ENCODE data around the gene FAM200A.
A peak's percentile ranks its signal among the peaks of the same experiment; 100 is the strongest.
"Not testable (repeated sequence)": the region's sequence is repeated elsewhere in the genome, so short reads cannot be mapped to it uniquely, and the experiment has no call there.

The FAM200A gene

GRCh38 chr7:99551767-99552463, at the start of gene FAM200A:
FAM200A (minus strand) TSS chr7:99552114; CDS start chr7:99548407, 3,707 bp downstream.
- DNase-seq (ENCODE audit: low read depth): peak; percentile 65
- H3K4me3 ChIP-seq (ENCODE audit: low read depth, low read length): peak within 1 kb of the TSS; percentile 66
- TF ChIP-seq, protein P1, sequence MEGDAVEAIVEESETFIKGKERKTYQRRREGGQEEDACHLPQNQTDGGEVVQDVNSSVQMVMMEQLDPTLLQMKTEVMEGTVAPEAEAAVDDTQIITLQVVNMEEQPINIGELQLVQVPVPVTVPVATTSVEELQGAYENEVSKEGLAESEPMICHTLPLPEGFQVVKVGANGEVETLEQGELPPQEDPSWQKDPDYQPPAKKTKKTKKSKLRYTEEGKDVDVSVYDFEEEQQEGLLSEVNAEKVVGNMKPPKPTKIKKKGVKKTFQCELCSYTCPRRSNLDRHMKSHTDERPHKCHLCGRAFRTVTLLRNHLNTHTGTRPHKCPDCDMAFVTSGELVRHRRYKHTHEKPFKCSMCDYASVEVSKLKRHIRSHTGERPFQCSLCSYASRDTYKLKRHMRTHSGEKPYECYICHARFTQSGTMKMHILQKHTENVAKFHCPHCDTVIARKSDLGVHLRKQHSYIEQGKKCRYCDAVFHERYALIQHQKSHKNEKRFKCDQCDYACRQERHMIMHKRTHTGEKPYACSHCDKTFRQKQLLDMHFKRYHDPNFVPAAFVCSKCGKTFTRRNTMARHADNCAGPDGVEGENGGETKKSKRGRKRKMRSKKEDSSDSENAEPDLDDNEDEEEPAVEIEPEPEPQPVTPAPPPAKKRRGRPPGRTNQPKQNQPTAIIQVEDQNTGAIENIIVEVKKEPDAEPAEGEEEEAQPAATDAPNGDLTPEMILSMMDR (IDR thresholded peaks at IDR 0.05; ENCODE audit: control insufficient read depth, extremely low read depth, insufficient read depth): no peak

DNA sequence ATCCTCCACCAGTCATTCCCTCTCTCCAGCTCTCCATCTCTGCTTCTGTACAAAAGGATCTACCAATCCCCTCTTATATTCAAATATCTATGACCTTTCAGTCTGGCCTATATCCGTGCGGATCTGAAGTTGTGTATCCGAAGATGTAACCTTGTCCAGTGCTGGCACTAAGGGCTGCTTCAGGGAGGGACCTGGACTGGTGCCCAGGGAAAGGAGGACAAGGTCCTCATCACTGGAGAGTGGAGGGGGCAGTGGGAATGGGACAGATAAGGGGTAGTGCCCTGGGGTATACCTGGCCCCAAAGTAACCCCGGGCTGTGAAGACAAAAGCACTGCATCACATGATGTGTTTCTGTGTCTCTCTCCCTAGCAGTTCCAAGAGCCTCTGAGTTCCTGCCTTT, 47.9 kb upstream of the FAM200A start:
- no peak overlapping the region for H3K4me3 ChIP-seq (ENCODE audit: low read depth, low read length)
- no peak for DNase-seq (ENCODE audit: low read depth)
- TF ChIP-seq, protein P1 (IDR thresholded peaks at IDR 0.05; ENCODE audit: control insufficient read depth, extremely low read depth, insufficient read depth): no peak

DNA sequence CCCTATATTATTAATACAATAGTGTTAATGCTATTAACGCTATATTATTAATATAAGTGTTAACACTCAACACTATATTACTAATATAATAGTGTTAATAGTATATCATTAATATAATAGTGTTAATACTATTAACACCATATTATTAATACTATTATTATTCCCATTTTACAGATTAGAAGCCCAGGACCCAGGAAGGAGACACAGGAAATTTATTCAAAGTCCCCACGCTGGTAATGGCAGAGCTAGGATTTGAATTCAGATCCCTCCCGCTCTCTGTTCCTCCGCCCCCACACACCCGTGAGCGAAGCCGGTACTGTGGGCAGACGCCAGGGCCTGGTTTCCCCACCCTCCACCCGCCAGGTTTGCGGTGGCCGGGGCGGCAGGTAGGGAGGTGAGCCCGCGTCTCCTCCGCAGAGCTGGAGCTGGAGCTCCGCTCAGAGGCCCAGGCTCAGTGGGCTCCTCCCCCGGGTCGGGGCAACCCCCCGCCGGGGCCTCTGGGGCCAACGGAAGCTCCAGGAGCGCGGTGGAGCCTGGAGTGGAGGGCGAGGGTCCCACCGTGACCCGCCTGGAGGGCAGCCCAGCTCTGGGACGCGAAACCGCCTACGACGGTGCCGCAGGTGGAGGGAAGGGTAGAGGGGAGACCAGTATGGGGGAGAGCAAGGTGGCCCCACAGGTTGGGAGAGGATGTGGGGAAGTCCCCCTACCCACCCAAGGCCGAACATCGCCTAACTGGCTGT, 46.0 kb upstream of the FAM200A start, which contains the start of gene TMEM225B:
TMEM225B (plus strand) TSS at position 506 of the 740 bp plus-strand sequence. CDS start 6,122 bp downstream, outside the sequence.
- no peak for DNase-seq (ENCODE audit: low read depth)
- H3K4me3 ChIP-seq (ENCODE audit: low read depth, low read length): no peak within 1 kb of the TSS
- TF ChIP-seq, protein P1 (IDR thresholded peaks at IDR 0.05; ENCODE audit: control insufficient read depth, extremely low read depth, insufficient read depth): no peak

GRCh38 chr7:99596408-99596955, 44.6 kb upstream of the FAM200A start:
- no peak for DNase-seq (ENCODE audit: low read depth)
- H3K4me3 ChIP-seq (ENCODE audit: low read depth, low read length): no peak overlapping the region
- TF ChIP-seq, protein P1 (IDR thresholded peaks at IDR 0.05; ENCODE audit: control insufficient read depth, extremely low read depth, insufficient read depth): no peak

GRCh38 chr7:99594948-99595745, 43.2 kb upstream of the FAM200A start:
- TF ChIP-seq, protein P1 (IDR thresholded peaks at IDR 0.05; ENCODE audit: control insufficient read depth, extremely low read depth, insufficient read depth): no peak
- no peak for DNase-seq (ENCODE audit: low read depth)
- no peak overlapping the region for H3K4me3 ChIP-seq (ENCODE audit: low read depth, low read length)

DNA sequence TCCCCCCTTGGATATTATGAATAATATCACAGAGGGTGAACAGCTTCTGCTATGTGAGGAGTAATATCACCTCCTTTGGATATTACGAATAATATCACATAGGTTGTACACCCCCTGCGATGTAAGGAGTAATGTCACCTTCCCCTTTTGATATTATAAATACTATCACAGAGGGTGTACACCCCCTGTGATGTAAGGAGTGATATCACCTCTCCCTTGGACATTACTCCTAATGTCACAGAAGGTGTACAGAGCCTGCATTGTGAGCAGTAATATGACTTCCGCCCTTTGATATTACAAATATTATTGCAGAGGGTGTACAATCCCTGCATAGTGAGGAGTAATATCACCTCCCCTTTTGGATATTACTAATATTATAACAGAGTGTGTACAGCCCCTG, 37.0 kb upstream of the FAM200A start:
- DNase-seq (ENCODE audit: low read depth): no peak
- no peak overlapping the region for H3K4me3 ChIP-seq (ENCODE audit: low read depth, low read length)
- TF ChIP-seq, protein P1 (IDR thresholded peaks at IDR 0.05; ENCODE audit: control insufficient read depth, extremely low read depth, insufficient read depth): no peak

- not testable (repeated sequence) for DNase-seq (ENCODE audit: low read depth); H3K4me3 ChIP-seq (ENCODE audit: low read depth, low read length)
These were observed 28.9 kb upstream of the FAM200A start for GRCh38 chr7:99580778-99581332.

All from LNCaP clone FGC (cell line).